CD4-positive, alpha-beta T cell (primary cell): Measurements from ENCODE around the gene CSNK2A1. TPM values are rescaled to one million over a fixed set of nuclear protein-coding genes. Genes with fewer than 3 reads are reported as not detected.

Experiments used
- ATAC-seq: fragments of 200-7000 bp; cut with Tn5 transposase; one replicate; pipeline ENCODE4 v1.10.0; 2022; ENCODE audit warnings: mild to moderate bottlenecking; ENCODE audit not compliant: poor library complexity
- CTCF ChIA-PET: fragments of 350-600 bp; sonication (Branson Sonifier 250); formaldehyde crosslinking; loops from one replicate; lab custom pipeline; 2021; ENCODE audit warnings: antibody characterized with exemption, inconsistent platforms; lab: Charles Lee
- POLR2A ChIA-PET: fragments of 350-600 bp; sonication (Branson Sonifier 250); formaldehyde crosslinking; loops from one replicate; lab custom pipeline; 2021; ENCODE audit warnings: antibody characterized with exemption, inconsistent platforms; lab: Charles Lee
- DNase-seq, 14 experiments: peaks; one replicate each; pipeline ENCODE4 v3.0.0-alpha.2; 2013 to 2020; ENCODE audit warnings: mixed read lengths in 2 of 14
- H3K27ac ChIP-seq, 2 donors: one replicate each; pipeline versions ENCODE4 v1.5.1 to v1.7.0; 2013; ENCODE audit warnings: low read length in 2 of 2, low read depth in 1 of 2, mild to moderate bottlenecking in 1 of 2
- H3K27me3 ChIP-seq, 2 experiments: 1 replicate in 1 of 2; 2 replicates in 1 of 2; pipeline versions ENCODE4 v1.6.1 to v1.7.0; 2013; ENCODE audit warnings: low read length in 2 of 2, control low read depth in 1 of 2, mild to moderate bottlenecking in 1 of 2, moderate library complexity in 1 of 2; ENCODE audit not compliant: insufficient read depth in 2 of 2, control insufficient read depth in 1 of 2
- H3K36me3 ChIP-seq: one replicate; pipeline ENCODE4 v1.6.1; 2013; ENCODE audit warnings: low read length, control low read depth; ENCODE audit not compliant: insufficient read depth
- H3K4me1 ChIP-seq: one replicate; pipeline ENCODE4 v1.6.1; 2013; ENCODE audit warnings: low read length, control low read depth; ENCODE audit not compliant: insufficient read depth
- H3K4me3 ChIP-seq: one replicate; pipeline ENCODE4 v1.5.1; 2013; ENCODE audit warnings: mild to moderate bottlenecking, low read length, moderate library complexity
- H3K9me3 ChIP-seq, 2 experiments: 1 replicate in 1 of 2; 2 replicates in 1 of 2; pipeline versions ENCODE4 v1.6.1 to v1.7.0; 2013; ENCODE audit warnings: low read length in 2 of 2, mild to moderate bottlenecking in 2 of 2, control low read depth in 1 of 2, moderate library complexity in 1 of 2; ENCODE audit not compliant: control insufficient read depth in 1 of 2, insufficient read depth in 1 of 2
- H3K27ac Mint-ChIP-seq: one replicate; pipeline ENCODE4 v1.8.0; 2020; ENCODE audit warnings: mixed read lengths
- H3K27me3 Mint-ChIP-seq: one replicate; pipeline ENCODE4 v1.8.0; 2021; ENCODE audit warnings: mixed read lengths
- H3K36me3 Mint-ChIP-seq: one replicate; pipeline ENCODE4 v1.8.0; 2021; ENCODE audit warnings: low read depth, mixed read lengths
- H3K4me1 Mint-ChIP-seq: one replicate; pipeline ENCODE4 v1.8.0; 2021; ENCODE audit warnings: low read depth, mixed read lengths
- H3K4me3 Mint-ChIP-seq: one replicate; pipeline ENCODE4 v1.8.0; 2020; ENCODE audit warnings: mild to moderate bottlenecking, mixed read lengths
- H3K9me3 Mint-ChIP-seq: one replicate; pipeline ENCODE4 v1.8.0; 2020; ENCODE audit warnings: mixed read lengths
- intact Hi-C, 2 experiments: fragments of 100-400 bp; cut with DNase I in 1 of 2; cut with micrococcal nuclease in 1 of 2; formaldehyde crosslinking; loops; one replicate each; pipeline versions ENCODE4 v1.15.1 to v1.9.0; 2023 to 2025; cut with DNase I, micrococcal nuclease
- total RNA-seq, 174 experiments: library from RNA in 2 of 174; stranded (reverse) in 2 of 174; gene quantifications; one replicate each; pipeline ENCODE4 v1.2.3 and lab custom pipeline; 2021 to 2026
- TF ChIP-seq, protein P1 (sequence below): fragments of 200-600 bp; IDR thresholded peaks from one replicate; pipeline ENCODE4 v1.8.0; 2022; ENCODE audit warnings: antibody characterized with exemption, mild to moderate bottlenecking

The CSNK2A1 gene
- total RNA-seq, 2 experiments from 2014 or later = 55.5 to 56.9 TPM

- Mint-ChIP-seq H3K36me3 (peaks cover 68% of the 10 kb centered on the region), H3K9me3 (no peaks in the 10 kb centered on the region), H3K27me3 (no peaks in the 10 kb centered on the region), H3K27ac (no peak overlapping the region), H3K4me3 (no peak overlapping the region), H3K4me1 (peaks cover 39% of the 10 kb centered on the region)
- no peak overlapping the region for H3K4me3 ChIP-seq
- intact Hi-C loops = no loop called here
- ChIA-PET CTCF (no interaction called here), POLR2A (no interaction called here)
- H3K36me3 ChIP-seq = peaks cover 46% of the 10 kb centered on the region
- TF ChIP-seq, protein P1, sequence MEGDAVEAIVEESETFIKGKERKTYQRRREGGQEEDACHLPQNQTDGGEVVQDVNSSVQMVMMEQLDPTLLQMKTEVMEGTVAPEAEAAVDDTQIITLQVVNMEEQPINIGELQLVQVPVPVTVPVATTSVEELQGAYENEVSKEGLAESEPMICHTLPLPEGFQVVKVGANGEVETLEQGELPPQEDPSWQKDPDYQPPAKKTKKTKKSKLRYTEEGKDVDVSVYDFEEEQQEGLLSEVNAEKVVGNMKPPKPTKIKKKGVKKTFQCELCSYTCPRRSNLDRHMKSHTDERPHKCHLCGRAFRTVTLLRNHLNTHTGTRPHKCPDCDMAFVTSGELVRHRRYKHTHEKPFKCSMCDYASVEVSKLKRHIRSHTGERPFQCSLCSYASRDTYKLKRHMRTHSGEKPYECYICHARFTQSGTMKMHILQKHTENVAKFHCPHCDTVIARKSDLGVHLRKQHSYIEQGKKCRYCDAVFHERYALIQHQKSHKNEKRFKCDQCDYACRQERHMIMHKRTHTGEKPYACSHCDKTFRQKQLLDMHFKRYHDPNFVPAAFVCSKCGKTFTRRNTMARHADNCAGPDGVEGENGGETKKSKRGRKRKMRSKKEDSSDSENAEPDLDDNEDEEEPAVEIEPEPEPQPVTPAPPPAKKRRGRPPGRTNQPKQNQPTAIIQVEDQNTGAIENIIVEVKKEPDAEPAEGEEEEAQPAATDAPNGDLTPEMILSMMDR = no peak
- no peaks in the 10 kb centered on the region for H3K27me3 ChIP-seq
- ATAC-seq = no peak
- no peaks in the 10 kb centered on the region for H3K4me1 ChIP-seq
- no peak for DNase-seq
- H3K9me3 ChIP-seq = no peaks in the 10 kb centered on the region
- no peak overlapping the region for H3K27ac ChIP-seq
Measured at GRCh38 chr20:507761-508332, 35.7 kb downstream of the CSNK2A1 start.

- DNase-seq (no peak), ATAC-seq (no peak)
- Histone ChIP-seq H3K4me1 (no peaks in the 10 kb centered on the region), H3K27ac (no peak overlapping the region), H3K36me3 (peaks cover 51% of the 10 kb centered on the region), H3K4me3 (no peak overlapping the region), H3K27me3 (no peaks in the 10 kb centered on the region), H3K9me3 (no peaks in the 10 kb centered on the region)
- ChIA-PET CTCF (no interaction called here), POLR2A (no interaction called here)
- Mint-ChIP-seq H3K4me3 (no peak overlapping the region), H3K9me3 (no peaks in the 10 kb centered on the region), H3K4me1 (peaks cover 32% of the 10 kb centered on the region), H3K27ac (no peak overlapping the region), H3K27me3 (no peaks in the 10 kb centered on the region), H3K36me3 (peaks cover 74% of the 10 kb centered on the region)
- TF ChIP-seq, protein P1 = no peak
- intact Hi-C loops = no loop called here
Measured at GRCh38 chr20:507006-507758, 36.4 kb downstream of the CSNK2A1 start.

- Mint-ChIP-seq H3K4me1 (peaks cover 12% of the 10 kb centered on the region), H3K27me3 (no peaks in the 10 kb centered on the region), H3K27ac (no peak overlapping the region), H3K4me3 (no peak overlapping the region), H3K36me3 (peaks cover 85% of the 10 kb centered on the region), H3K9me3 (no peaks in the 10 kb centered on the region)
- no peak for ATAC-seq
- ChIA-PET CTCF (no interaction called here), POLR2A (no interaction called here)
- TF ChIP-seq, protein P1 = no peak
- Histone ChIP-seq H3K9me3 (no peaks in the 10 kb centered on the region), H3K27me3 (no peaks in the 10 kb centered on the region), H3K4me1 (no peaks in the 10 kb centered on the region), H3K36me3 (peaks cover 57% of the 10 kb centered on the region), H3K4me3 (no peak overlapping the region), H3K27ac (no peak overlapping the region)
- intact Hi-C loops = no loop called here
- DNase-seq = no peak
Measured at GRCh38 chr20:504632-505075, 38.9 kb downstream of the CSNK2A1 start.
